Thyroid gland (tissue), 4 donors: Measurements from ENCODE around the gene EHD4.

Experiments used
- POLR2A ChIP-seq, 2 donors: fragments of 450-650 bp; IDR thresholded peaks; one replicate each; pipeline ENCODE4 v1.6.1; 2017; ENCODE audit warnings: antibody characterized with exemption in 2 of 2, mild to moderate bottlenecking in 2 of 2, moderate library complexity in 1 of 2
- TF ChIP-seq, protein P1 (sequence below), 6 experiments: fragments of 200-600 bp in 3 of 6; fragments of 450-650 bp in 3 of 6; sonication (generic) in 3 of 6; IDR thresholded peaks; one replicate each; pipeline ENCODE4 v1.5.1; 2016 to 2019; ENCODE audit warnings: antibody characterized with exemption in 6 of 6, mild to moderate bottlenecking in 2 of 6, inconsistent platforms in 1 of 6, moderate library complexity in 1 of 6

DNA sequence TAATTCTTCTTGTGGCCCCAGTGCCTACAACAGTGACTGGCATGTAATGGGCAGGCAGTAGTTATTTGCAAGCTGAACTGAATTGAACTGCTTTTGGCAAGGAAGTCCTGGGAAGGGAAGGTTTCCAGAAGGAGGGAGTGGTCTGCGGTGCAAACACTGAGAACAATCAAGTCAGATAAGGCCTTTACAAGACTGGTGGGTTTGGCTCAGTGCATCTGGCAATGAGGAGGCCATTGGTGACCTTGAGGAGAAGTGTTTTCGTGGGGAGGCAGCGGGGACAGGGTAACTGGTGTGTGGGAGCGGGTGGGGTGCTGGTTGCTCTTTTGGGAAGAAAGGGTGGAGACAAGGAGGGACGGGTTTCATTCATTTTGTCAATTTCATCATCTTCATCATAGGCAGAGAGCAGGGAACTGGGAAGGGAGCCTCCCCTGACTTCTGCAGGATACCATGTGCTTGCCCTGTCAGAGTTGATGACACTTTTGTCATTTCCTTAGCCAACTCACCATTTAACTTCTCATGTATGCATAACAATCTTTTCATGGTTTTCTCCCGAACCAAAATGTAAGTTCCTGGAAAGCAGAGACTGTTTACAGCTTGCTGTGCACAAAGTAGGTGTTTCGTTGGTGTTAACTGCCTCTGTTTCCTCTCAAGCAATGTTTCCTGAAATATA, 8.4 kb upstream of the EHD4 start:
- TF ChIP-seq, protein P1, sequence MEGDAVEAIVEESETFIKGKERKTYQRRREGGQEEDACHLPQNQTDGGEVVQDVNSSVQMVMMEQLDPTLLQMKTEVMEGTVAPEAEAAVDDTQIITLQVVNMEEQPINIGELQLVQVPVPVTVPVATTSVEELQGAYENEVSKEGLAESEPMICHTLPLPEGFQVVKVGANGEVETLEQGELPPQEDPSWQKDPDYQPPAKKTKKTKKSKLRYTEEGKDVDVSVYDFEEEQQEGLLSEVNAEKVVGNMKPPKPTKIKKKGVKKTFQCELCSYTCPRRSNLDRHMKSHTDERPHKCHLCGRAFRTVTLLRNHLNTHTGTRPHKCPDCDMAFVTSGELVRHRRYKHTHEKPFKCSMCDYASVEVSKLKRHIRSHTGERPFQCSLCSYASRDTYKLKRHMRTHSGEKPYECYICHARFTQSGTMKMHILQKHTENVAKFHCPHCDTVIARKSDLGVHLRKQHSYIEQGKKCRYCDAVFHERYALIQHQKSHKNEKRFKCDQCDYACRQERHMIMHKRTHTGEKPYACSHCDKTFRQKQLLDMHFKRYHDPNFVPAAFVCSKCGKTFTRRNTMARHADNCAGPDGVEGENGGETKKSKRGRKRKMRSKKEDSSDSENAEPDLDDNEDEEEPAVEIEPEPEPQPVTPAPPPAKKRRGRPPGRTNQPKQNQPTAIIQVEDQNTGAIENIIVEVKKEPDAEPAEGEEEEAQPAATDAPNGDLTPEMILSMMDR (IDR thresholded peaks at IDR 0.05), result no peak
- TF ChIP-seq POLR2A (IDR thresholded peaks at IDR 0.05), result no peak
